Activated B cell treated with CpG ODN at 0.5 μM for 24 hours (primary cell): ENCODE results near the gene GZMM. TPM values are rescaled to one million over a fixed set of nuclear protein-coding genes. Genes with fewer than 3 reads are reported as not detected.

ENCODE experiments used
- ATAC-seq: fragments of 200-7000 bp; cut with Tn5 transposase; one replicate; pipeline ENCODE4 v1.10.0; 2021; ENCODE audit warnings: low read depth, mild to moderate bottlenecking, moderate library complexity
- CTCF ChIA-PET: fragments of 350-600 bp; sonication (Branson Sonifier 250); formaldehyde crosslinking; loops from one replicate; lab custom pipeline; 2021; ENCODE audit warnings: antibody characterized with exemption; lab: Charles Lee
- POLR2A ChIA-PET: fragments of 350-600 bp; sonication (Branson Sonifier 250); formaldehyde crosslinking; loops from one replicate; lab custom pipeline; 2021; ENCODE audit warnings: antibody characterized with exemption; lab: Charles Lee
- DNase-seq: peaks from one replicate; pipeline ENCODE4 v3.0.0; 2022
- H3K27ac Mint-ChIP-seq: one replicate; pipeline ENCODE4 v1.8.0; 2020; ENCODE audit warnings: mixed read lengths
- H3K27me3 Mint-ChIP-seq: one replicate; pipeline ENCODE4 v1.8.0; 2021; ENCODE audit warnings: mixed read lengths
- H3K36me3 Mint-ChIP-seq: one replicate; pipeline ENCODE4 v1.8.0; 2021; ENCODE audit warnings: low read depth, mixed read lengths
- H3K4me1 Mint-ChIP-seq: one replicate; pipeline ENCODE4 v1.8.0; 2021; ENCODE audit warnings: mixed read lengths
- H3K4me3 Mint-ChIP-seq: one replicate; pipeline ENCODE4 v1.8.0; 2020; ENCODE audit warnings: mild to moderate bottlenecking, mixed read lengths
- H3K9me3 Mint-ChIP-seq: one replicate; pipeline ENCODE4 v1.8.0; 2020; ENCODE audit warnings: mixed read lengths
- intact Hi-C: fragments of 100-400 bp; cut with micrococcal nuclease; formaldehyde crosslinking; loops from one replicate; pipeline ENCODE4 v1.15.1; 2024
- total RNA-seq: library from RNA; stranded (reverse); gene quantifications from 2 replicates; pipeline ENCODE4 v1.2.3, GENCODE V29; 2022
- TF ChIP-seq, protein P1 (sequence below): fragments of 200-600 bp; IDR thresholded peaks from one replicate; pipeline ENCODE4 v1.8.0; 2022; ENCODE audit warnings: antibody characterized with exemption, mild to moderate bottlenecking

Gene GZMM
- total RNA-seq, 1 donor from 2014 or later, result not detected

GRCh38 chr19:536031-536880 is 7.6 kb upstream of the GZMM start:
- peaks cover 25% of the 10 kb centered on the region for H3K36me3 Mint-ChIP-seq
- no peak overlapping the region for H3K4me3 Mint-ChIP-seq
- no peaks in the 10 kb centered on the region for H3K9me3 Mint-ChIP-seq
- no peak for ATAC-seq
- TF ChIP-seq, protein P1, sequence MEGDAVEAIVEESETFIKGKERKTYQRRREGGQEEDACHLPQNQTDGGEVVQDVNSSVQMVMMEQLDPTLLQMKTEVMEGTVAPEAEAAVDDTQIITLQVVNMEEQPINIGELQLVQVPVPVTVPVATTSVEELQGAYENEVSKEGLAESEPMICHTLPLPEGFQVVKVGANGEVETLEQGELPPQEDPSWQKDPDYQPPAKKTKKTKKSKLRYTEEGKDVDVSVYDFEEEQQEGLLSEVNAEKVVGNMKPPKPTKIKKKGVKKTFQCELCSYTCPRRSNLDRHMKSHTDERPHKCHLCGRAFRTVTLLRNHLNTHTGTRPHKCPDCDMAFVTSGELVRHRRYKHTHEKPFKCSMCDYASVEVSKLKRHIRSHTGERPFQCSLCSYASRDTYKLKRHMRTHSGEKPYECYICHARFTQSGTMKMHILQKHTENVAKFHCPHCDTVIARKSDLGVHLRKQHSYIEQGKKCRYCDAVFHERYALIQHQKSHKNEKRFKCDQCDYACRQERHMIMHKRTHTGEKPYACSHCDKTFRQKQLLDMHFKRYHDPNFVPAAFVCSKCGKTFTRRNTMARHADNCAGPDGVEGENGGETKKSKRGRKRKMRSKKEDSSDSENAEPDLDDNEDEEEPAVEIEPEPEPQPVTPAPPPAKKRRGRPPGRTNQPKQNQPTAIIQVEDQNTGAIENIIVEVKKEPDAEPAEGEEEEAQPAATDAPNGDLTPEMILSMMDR, result no peak
- DNase-seq, result no peak
- ChIA-PET CTCF (no interaction called here), POLR2A (no interaction called here)
- intact Hi-C loops, result no loop called here
- H3K27me3 Mint-ChIP-seq, result no peaks in the 10 kb centered on the region
- peaks cover 16% of the 10 kb centered on the region for H3K4me1 Mint-ChIP-seq
- no peak overlapping the region for H3K27ac Mint-ChIP-seq

GRCh38 chr19:536881-537404 is 6.9 kb upstream of the GZMM start:
- no peak for DNase-seq
- CTCF ChIA-PET, result no interaction called here
- ATAC-seq, result no peak
- TF ChIP-seq, protein P1, result no peak
- Mint-ChIP-seq H3K4me3 (no peak overlapping the region), H3K9me3 (no peaks in the 10 kb centered on the region), H3K27me3 (no peaks in the 10 kb centered on the region), H3K4me1 (peaks cover 16% of the 10 kb centered on the region), H3K27ac (no peak overlapping the region), H3K36me3 (peaks cover 26% of the 10 kb centered on the region)
- intact Hi-C loops, result no loop called here
- POLR2A ChIA-PET, result no interaction called here

- TF ChIP-seq, protein P1, result no peak
- Mint-ChIP-seq H3K27me3 (no peaks in the 10 kb centered on the region), H3K9me3 (no peaks in the 10 kb centered on the region), H3K4me1 (peaks cover 10% of the 10 kb centered on the region), H3K4me3 (no peak overlapping the region), H3K36me3 (peaks cover 28% of the 10 kb centered on the region), H3K27ac (no peak overlapping the region)
- POLR2A ChIA-PET, result no interaction called here
- DNase-seq (no peak), ATAC-seq (no peak)
- CTCF ChIA-PET, result no interaction called here
- intact Hi-C loops, result no loop called here
Observed at GRCh38 chr19:538641-539428, 5.0 kb upstream of the GZMM start.

DNA sequence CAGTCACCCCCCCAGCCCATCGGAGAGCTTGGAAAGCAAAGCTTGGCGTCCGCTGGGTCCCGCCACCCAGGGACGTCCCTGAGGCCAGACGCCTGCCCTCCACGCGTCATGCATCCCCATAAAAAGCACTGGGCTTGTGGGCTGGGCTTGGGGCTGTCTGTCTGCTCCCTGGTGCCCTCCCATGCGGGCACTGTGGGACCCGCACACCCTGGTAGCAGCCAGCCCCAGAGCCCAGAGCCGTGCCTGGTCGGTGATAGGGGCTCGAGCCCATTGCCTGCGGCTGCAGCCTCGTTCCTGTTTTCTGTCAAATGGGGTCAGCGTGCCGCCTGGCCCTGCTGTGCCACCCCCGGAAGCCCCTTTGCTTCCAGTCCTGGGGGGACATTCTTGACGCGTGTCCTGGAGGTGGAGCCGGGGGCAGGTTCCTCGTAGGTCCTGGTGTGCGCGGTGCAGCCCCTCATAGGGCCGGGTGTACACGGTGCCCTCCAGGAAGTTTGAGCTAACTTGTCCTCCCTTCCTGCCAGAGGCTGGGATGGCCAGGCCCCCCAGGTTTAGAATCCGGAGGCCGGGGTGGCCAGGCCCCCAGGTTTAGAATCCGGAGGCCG is 4.3 kb upstream of the GZMM start:
- DNase-seq, result no peak
- Mint-ChIP-seq H3K27ac (no peak overlapping the region), H3K36me3 (peaks cover 28% of the 10 kb centered on the region), H3K27me3 (no peaks in the 10 kb centered on the region), H3K4me3 (no peak overlapping the region), H3K4me1 (peaks cover 6% of the 10 kb centered on the region), H3K9me3 (no peaks in the 10 kb centered on the region)
- TF ChIP-seq, protein P1, result no peak
- no peak for ATAC-seq
- intact Hi-C loops, result no loop called here
- CTCF ChIA-PET, result no interaction called here
- POLR2A ChIA-PET, result no interaction called here
